ENCODE results near the gene FASTK.
"Not testable (repeated sequence)": the region's sequence is repeated elsewhere in the genome, so short reads cannot be mapped to it uniquely, and the experiment has no call there.

Gene FASTK

GRCh38 chr7:151026771-151027727, 53.6 kb downstream of the FASTK start:
- not testable (repeated sequence) for DNase-seq

Measured in retina (tissue), 1 donor.